Stimulated activated naive CD4-positive, alpha-beta T cell treated with Interleukin-2 at 50 U/mL for 16 hours (primary cell): ENCODE measurements around the gene GDI2.
"Not testable (repeated sequence)": the region's sequence is repeated elsewhere in the genome, so short reads cannot be mapped to it uniquely, and the experiment has no call there.

Experiments used
- DNase-seq: peaks from one replicate; lab custom pipeline; 2025; lab: John Stamatoyannopoulos, UW

GDI2 gene

GRCh38 chr10:5813341-5814109, at the start of gene GDI2:
TSS of gene GDI2 (minus strand) at chr10:5813434. CDS start at chr10:5813258, 176 bp downstream.
- DNase-seq: peak; percentile 94

- no peak for DNase-seq
Measured at GRCh38 chr10:5862360-5862961, 49.2 kb upstream of the GDI2 start.

DNA sequence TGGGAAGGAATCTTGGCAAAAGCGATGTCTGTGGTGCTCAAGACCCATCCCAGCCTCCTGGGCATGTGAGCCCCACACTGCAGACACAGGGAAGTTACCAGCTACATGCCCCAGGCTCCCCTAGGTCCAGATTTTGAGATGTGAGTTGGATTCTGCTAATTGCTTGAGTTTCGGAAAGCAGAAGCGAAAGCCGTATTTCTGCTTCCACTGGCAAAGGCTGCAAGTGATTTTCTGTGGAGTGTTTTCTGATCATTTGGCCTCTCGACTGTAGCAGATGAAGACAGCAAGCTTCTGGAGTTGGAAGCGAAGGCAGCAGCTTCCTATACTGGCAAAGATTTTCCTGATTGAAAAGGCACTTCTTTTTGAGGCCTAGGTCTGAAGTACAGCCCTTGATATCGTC, 46.8 kb upstream of the GDI2 start:
- no peak for DNase-seq

GRCh38 chr10:5858811-5859210, 45.6 kb upstream of the GDI2 start:
- DNase-seq: no peak

DNA sequence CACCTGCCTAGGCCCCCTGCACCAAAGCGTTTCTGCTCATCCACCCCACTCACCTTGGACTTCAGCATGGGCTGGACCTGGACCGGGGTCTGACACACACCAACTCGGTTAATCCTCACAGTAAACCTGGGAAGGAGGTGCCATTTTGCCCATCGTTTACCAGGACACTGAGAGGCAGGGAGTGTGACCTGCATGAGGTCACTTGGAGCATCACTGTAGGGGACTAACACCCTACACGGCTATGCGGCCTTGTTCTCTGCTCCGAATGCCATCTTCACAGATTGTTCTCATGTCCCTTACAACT, 43.4 kb upstream of the GDI2 start:
- DNase-seq: no peak

DNA sequence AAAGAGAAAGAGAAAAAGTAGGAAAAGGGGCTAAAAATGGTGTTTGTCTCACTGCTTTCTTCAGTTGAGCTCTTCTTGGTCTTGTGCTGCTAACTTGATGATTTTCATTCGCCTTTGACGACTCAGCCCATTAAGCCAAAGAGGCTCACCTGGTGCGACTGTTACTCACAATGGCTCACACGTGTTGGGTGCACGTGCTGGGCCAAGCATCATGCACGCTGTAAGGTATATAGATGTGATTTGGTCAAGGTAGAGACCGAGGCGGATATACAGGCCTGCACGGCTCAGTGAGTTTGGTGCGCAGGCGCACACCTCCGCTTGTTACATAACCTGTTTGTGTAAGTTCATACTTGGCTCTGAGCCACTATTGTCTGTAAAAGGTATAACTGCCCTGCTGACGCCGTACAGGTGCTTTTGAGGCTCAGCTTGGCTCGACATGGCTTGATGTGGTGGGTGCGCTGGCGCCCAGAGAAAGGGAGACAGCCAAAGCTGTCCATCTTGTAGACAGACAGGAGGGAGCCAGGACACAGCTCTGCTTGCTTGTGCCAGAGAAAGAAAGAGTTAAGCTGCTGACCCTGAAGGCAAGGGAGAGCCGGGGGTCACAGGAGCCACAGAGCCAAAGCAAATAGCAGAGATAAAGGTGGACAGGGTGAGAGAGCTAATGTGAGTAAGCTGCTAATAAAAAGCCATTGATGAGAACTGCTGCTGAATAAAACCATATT, 42.9 kb upstream of the GDI2 start:
- DNase-seq: no peak

GRCh38 chr10:5854131-5854475, 40.9 kb upstream of the GDI2 start:
- no peak for DNase-seq

- DNase-seq: not testable (repeated sequence)
Measured at GRCh38 chr10:5846667-5847066, 33.4 kb upstream of the GDI2 start.

DNA sequence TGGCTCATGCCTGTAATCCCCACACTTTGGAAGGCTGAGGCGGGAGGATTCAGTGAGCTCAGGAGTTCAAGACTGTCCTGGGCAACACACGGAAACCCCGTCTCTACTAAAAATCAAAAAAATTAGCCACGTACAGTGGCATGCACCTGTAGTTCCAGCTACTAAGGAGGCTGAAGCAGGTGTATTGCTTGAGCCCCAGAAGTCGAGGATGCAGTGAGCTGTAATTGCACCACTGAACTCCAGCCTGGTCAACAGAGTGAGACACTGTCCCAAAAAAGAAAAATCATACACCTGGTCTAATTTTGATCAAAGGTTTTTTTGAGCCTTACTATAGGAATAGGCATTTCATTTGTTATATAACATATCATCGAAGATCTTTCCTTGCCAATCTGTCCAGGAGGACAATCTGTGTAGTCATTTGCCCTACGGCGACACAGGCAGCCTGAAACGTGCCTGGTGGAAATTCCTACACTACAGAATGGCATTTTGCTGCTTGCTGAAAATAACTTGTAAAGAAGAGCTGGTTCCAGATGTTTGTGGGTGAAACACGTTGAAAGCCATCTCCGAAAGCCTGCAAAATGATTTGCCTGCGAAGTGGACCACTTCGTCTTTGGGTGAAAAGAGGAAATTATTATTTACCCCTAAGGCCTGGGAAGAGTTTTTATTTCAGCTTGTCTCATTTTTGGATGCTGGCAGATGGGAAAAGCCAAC, 31.3 kb upstream of the GDI2 start:
- DNase-seq: no peak

DNA sequence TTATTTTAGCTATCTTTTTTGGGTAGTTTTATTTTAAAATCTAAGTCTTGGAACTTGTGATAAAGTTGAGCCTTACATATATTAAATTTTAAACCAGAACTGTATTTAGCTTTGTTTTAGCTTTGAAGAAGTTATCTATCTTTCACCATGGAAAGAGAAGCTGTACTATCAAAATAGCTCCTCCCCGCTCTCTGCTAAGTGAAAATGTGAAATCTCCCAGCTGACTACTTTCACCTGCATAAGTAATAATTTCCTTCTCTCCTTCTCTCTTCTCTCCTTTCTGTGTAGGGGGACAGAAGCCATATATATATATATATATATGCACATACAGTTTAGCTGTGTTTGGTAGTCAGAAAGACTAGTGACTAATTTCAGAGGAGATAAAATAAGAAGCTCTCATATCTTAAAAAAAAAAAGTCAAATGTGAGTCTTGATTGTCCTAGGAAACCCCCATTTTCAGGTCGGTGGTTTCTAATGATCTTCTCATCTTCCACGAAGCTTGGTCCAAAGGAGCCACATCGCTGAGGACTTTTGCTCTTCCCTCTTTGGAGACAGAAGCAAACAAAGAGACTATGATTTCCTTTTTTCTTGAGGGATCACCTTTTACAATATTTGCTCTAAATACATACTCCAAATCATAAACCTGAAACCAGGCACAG, 30.6 kb upstream of the GDI2 start:
- no peak for DNase-seq

- DNase-seq: no peak
Measured at GRCh38 chr10:5841965-5842364, 28.7 kb upstream of the GDI2 start.

- DNase-seq: no peak
Measured at GRCh38 chr10:5840314-5841307, 27.4 kb upstream of the GDI2 start.

DNA sequence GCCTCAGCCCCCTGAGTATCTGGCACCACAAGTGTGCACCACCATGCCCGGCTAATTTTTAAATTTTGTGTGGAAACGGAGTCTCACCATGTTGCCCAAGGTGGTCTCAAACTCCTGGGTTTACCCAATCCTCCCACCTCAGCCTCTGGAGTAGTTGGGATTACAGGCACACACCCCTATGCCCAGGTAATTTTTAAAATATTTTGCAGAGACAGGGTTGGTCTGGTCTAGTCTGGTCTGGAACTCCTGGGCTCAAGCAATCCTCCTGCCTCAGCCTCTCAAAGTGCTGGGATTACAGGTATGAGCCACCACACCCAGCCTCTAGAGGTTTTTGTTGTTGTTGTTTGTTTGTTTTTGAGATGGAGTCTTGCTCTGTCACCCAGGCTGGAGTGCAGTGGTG, 22.9 kb upstream of the GDI2 start:
- not testable (repeated sequence) for DNase-seq

DNA sequence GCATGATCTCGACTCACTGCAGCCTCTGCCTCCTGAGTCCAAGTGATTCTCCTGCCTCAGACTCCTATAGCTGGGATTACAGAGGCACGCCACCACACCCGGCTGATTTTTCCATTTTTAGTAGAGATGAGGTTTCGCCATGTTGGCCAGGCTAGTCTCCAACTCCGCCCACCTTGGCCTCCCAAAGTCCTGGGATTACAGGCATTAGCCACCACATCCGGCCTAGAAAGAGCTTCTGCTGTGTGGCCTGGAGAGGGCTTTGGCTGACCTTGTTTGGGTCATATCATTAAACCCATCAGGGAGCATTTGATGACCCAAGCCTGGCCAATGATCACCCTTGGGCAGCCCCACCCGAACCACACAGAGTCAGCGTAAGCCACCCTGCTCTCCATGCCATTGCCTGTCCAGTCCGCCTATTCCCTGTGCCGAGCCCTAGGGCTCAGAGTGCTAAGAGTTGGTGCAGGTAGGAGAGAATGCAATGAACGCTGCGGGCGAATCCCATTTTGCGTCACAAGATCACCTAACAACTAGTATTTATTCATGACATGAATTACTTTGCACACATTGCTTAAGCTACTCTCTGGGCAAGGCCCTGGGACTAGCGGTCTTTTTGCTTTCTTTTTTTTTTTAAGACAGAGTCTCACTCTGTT, 22.3 kb upstream of the GDI2 start:
- DNase-seq: no peak

DNA sequence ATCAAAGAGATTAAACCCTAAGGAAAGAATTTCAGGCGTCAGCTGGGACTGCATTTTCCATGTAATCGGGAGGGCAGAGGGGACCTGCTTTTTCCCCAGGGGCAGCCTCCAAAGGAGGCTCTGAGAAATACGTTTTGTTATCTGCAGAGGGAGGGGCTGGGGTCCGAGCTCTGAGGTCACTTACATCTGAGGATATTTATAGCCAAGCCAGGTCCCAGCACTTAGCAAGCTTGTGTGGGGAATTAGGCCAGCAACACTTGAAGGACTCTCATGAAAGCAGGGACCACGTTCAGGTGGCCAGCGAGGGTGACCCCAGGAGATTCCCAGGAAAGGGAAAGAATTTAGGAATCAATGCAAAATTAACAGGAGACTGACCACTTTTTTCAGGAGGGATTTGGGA, 20.6 kb upstream of the GDI2 start:
- no peak for DNase-seq

- DNase-seq: no peak
Measured at GRCh38 chr10:5832946-5833345, 19.7 kb upstream of the GDI2 start.

DNA sequence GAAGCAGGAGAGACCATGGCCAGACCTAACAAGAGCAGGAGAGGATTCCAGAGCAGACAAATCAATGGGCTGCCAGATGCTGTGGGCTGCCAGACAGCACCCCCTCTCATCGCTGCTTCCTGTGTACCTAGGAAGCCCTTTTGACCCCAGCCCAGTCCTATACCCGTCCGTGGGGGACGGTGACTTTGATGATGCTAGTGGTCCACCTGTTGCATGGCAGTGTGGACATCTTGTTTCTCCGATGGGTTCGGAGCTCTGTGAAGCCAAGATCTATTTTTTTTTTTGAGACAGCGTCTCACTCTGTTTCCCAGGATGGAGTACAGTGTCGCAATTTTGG, 18.2 kb upstream of the GDI2 start:
- DNase-seq: no peak

- no peak for DNase-seq
Measured at GRCh38 chr10:5830629-5831445, 17.6 kb upstream of the GDI2 start.

- no peak for DNase-seq
Measured at GRCh38 chr10:5829267-5829666, 16.0 kb upstream of the GDI2 start.

DNA sequence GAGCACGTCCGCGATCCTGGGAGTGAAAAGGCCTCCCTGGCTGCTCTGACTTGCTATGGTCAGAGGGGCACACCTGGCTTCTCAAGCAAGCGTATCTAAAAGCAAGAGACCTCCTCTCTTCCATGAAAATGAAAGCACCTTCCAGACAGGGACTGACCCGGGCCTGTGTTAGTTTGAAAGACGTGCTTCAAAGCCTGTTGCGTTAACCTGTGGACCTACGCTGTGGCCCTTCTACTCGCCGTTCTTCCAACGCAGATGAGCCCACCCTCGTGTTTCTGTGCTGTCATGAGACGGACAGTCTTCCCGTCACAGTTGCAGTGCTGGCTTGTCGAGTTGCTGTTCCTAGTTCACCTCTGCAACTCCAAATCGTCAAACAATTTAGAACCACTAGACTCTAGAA, 15.5 kb upstream of the GDI2 start:
- no peak for DNase-seq
